Adrenal gland (tissue), 5 donors: ENCODE results near the gene LAMB1.

ENCODE experiments used
- POLR2A ChIP-seq, 2 donors: fragments of 450-650 bp; IDR thresholded peaks; one replicate each; pipeline ENCODE4 v1.6.1; 2017; ENCODE audit warnings: antibody characterized with exemption in 2 of 2, mild to moderate bottlenecking in 2 of 2, moderate library complexity in 1 of 2
- TF ChIP-seq, protein P1 (sequence below), 6 experiments: fragments of 450-650 bp in 4 of 6; fragments of 200-600 bp in 2 of 6; sonication (generic) in 1 of 6; IDR thresholded peaks; 1 replicate in 5 of 6; 2 replicates in 1 of 6; pipeline versions ENCODE4 v1.5.1 to v1.8.0; 2016 to 2021; ENCODE audit warnings: antibody characterized with exemption in 6 of 6, mild to moderate bottlenecking in 2 of 6, moderate library complexity in 1 of 6
- donor health status: DM: no; HTN: no; CAD: no.

- TF ChIP-seq, protein P1, sequence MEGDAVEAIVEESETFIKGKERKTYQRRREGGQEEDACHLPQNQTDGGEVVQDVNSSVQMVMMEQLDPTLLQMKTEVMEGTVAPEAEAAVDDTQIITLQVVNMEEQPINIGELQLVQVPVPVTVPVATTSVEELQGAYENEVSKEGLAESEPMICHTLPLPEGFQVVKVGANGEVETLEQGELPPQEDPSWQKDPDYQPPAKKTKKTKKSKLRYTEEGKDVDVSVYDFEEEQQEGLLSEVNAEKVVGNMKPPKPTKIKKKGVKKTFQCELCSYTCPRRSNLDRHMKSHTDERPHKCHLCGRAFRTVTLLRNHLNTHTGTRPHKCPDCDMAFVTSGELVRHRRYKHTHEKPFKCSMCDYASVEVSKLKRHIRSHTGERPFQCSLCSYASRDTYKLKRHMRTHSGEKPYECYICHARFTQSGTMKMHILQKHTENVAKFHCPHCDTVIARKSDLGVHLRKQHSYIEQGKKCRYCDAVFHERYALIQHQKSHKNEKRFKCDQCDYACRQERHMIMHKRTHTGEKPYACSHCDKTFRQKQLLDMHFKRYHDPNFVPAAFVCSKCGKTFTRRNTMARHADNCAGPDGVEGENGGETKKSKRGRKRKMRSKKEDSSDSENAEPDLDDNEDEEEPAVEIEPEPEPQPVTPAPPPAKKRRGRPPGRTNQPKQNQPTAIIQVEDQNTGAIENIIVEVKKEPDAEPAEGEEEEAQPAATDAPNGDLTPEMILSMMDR (IDR thresholded peaks at IDR 0.05) = no peak
- no peak for TF ChIP-seq POLR2A (IDR thresholded peaks at IDR 0.05)
Observed at GRCh38 chr7:107967420-107967819, 35.5 kb downstream of the LAMB1 start.
